Right lobe of liver (tissue), 4 donors: ENCODE data around the gene COL19A1.

Experiments used
- POLR2A ChIP-seq: fragments of 450-650 bp; IDR thresholded peaks from one replicate; pipeline ENCODE4 v1.6.1; 2017; ENCODE audit warnings: antibody characterized with exemption, mild to moderate bottlenecking
- TF ChIP-seq, protein P1 (sequence below), 4 donors: fragments of 200-600 bp in 3 of 4; fragments of 450-650 bp in 1 of 4; IDR thresholded peaks; one replicate each; pipeline versions ENCODE4 v1.5.1 to v1.8.0; 2016 to 2022; ENCODE audit warnings: antibody characterized with exemption in 4 of 4, mild to moderate bottlenecking in 2 of 4
- donor health status: DM: no; HTN: no; CAD: no.
- donor health status: DM: no; HTN: no; CAD: no.
- donor health status: DM: no; HTN: yes; CAD: no.

DNA sequence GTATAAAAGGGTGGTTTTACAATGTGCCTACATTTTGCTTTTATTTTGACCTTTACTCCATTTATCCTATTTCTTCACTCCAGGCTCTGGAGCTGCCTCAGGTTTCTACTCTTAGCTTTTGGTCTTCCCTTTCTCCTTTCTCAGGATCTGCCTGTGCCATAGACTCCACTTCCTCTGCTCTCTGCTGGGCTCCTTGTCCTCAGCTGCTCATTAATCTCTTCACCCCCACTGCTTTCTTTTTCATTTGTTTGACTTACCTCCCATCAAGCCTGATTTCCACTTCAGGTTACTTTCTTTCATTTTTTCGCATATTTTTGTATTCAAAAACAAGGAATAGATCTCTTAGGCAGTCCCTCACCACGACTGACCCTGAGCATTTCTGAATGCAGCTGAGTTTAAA is 106.8 kb downstream of the COL19A1 start:
- TF ChIP-seq, protein P1, sequence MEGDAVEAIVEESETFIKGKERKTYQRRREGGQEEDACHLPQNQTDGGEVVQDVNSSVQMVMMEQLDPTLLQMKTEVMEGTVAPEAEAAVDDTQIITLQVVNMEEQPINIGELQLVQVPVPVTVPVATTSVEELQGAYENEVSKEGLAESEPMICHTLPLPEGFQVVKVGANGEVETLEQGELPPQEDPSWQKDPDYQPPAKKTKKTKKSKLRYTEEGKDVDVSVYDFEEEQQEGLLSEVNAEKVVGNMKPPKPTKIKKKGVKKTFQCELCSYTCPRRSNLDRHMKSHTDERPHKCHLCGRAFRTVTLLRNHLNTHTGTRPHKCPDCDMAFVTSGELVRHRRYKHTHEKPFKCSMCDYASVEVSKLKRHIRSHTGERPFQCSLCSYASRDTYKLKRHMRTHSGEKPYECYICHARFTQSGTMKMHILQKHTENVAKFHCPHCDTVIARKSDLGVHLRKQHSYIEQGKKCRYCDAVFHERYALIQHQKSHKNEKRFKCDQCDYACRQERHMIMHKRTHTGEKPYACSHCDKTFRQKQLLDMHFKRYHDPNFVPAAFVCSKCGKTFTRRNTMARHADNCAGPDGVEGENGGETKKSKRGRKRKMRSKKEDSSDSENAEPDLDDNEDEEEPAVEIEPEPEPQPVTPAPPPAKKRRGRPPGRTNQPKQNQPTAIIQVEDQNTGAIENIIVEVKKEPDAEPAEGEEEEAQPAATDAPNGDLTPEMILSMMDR (IDR thresholded peaks at IDR 0.05): no peak
- no peak for TF ChIP-seq POLR2A
